ENCODE results near the gene DHH.
"Not testable (repeated sequence)": the region's sequence is repeated elsewhere in the genome, so short reads cannot be mapped to it uniquely, and the experiment has no call there.

The DHH gene

GRCh38 chr12:49094160-49094974, at the start of gene DHH:
TSS of gene DHH (minus strand) at chr12:49094801. CDS start at chr12:49094512, 289 bp downstream.
- no peak for DNase-seq (ENCODE audit: low read depth)
- no peak within 1 kb of the TSS for H3K4me3 ChIP-seq (ENCODE audit: low read depth, low read length)
- TF ChIP-seq CTCF (IDR thresholded peaks at IDR 0.05; ENCODE audit: low read depth, low read length, missing control alignments), result no peak

- TF ChIP-seq CTCF (IDR thresholded peaks at IDR 0.05; ENCODE audit: low read depth, low read length, missing control alignments), result no peak
- DNase-seq (ENCODE audit: low read depth), result no peak
Observed at GRCh38 chr12:49144384-49144783, 49.8 kb upstream of the DHH start.

GRCh38 chr12:49138999-49139398, 44.4 kb upstream of the DHH start:
- H3K4me3 ChIP-seq (ENCODE audit: low read depth, low read length), result no peak overlapping the region
- DNase-seq (ENCODE audit: low read depth), result no peak
- no peak for TF ChIP-seq CTCF (IDR thresholded peaks at IDR 0.05; ENCODE audit: low read depth, low read length, missing control alignments)

More at GRCh38 chr12:49144384-49144783, 49.8 kb upstream of the DHH start:
- H3K4me3 ChIP-seq (ENCODE audit: low read depth, low read length), result no peak overlapping the region

- no peak overlapping the region for H3K4me3 ChIP-seq (ENCODE audit: low read depth, low read length)
- no peak for TF ChIP-seq CTCF (IDR thresholded peaks at IDR 0.05; ENCODE audit: low read depth, low read length, missing control alignments)
- no peak for DNase-seq (ENCODE audit: low read depth)
Observed at GRCh38 chr12:49138587-49138986, 44.0 kb upstream of the DHH start.

- no peak for TF ChIP-seq CTCF (IDR thresholded peaks at IDR 0.05; ENCODE audit: low read depth, low read length, missing control alignments)
- DNase-seq (ENCODE audit: low read depth), result no peak
- H3K4me3 ChIP-seq (ENCODE audit: low read depth, low read length), result no peak overlapping the region
Observed at GRCh38 chr12:49137476-49137875, 42.9 kb upstream of the DHH start.

- not testable (repeated sequence) for H3K4me3 ChIP-seq (ENCODE audit: low read depth, low read length); DNase-seq (ENCODE audit: low read depth)
Observed at GRCh38 chr12:49136997-49137396, 42.4 kb upstream of the DHH start.

- DNase-seq (ENCODE audit: low read depth), result no peak
- no peak for TF ChIP-seq CTCF (IDR thresholded peaks at IDR 0.05; ENCODE audit: low read depth, low read length, missing control alignments)
- peak overlapping the region; percentile 24 for H3K4me3 ChIP-seq (ENCODE audit: low read depth, low read length)
Observed at GRCh38 chr12:49133590-49133989, 39.0 kb upstream of the DHH start.

Measured in GM12864 (cell line).